ENCODE measurements around the gene PSME4.

Gene PSME4

GRCh38 chr2:53960476-53960875 lies 10.3 kb downstream of the PSME4 start:
- no peak for TF ChIP-seq CTCF (IDR thresholded peaks at IDR 0.05; ENCODE audit: low read depth, low read length)
- DNase-seq (ENCODE audit: extremely low read depth, low read depth): no peak

GRCh38 chr2:53958443-53958842 lies 12.3 kb downstream of the PSME4 start:
- DNase-seq (ENCODE audit: extremely low read depth, low read depth): no peak
- TF ChIP-seq CTCF (IDR thresholded peaks at IDR 0.05; ENCODE audit: low read depth, low read length): no peak

GRCh38 chr2:53952519-53952918 lies 18.3 kb downstream of the PSME4 start:
- DNase-seq (ENCODE audit: extremely low read depth, low read depth): no peak
- TF ChIP-seq CTCF (IDR thresholded peaks at IDR 0.05; ENCODE audit: low read depth, low read length): no peak

- no peak for DNase-seq (ENCODE audit: extremely low read depth, low read depth)
- no peak for TF ChIP-seq CTCF (IDR thresholded peaks at IDR 0.05; ENCODE audit: low read depth, low read length)
These were observed 21.3 kb downstream of the PSME4 start for GRCh38 chr2:53949457-53949856.

- no peak for DNase-seq (ENCODE audit: extremely low read depth, low read depth)
- TF ChIP-seq CTCF (IDR thresholded peaks at IDR 0.05; ENCODE audit: low read depth, low read length): no peak
These were observed 25.3 kb downstream of the PSME4 start for GRCh38 chr2:53945538-53945937.

GRCh38 chr2:53944542-53944941 lies 26.3 kb downstream of the PSME4 start:
- no peak for DNase-seq (ENCODE audit: extremely low read depth, low read depth)
- no peak for TF ChIP-seq CTCF (IDR thresholded peaks at IDR 0.05; ENCODE audit: low read depth, low read length)

- no peak for DNase-seq (ENCODE audit: extremely low read depth, low read depth)
- no peak for TF ChIP-seq CTCF (IDR thresholded peaks at IDR 0.05; ENCODE audit: low read depth, low read length)
These were observed 28.5 kb downstream of the PSME4 start for GRCh38 chr2:53942280-53942679.

All from AG09319 (cell line).